ENCODE data around the gene ADAMTS19. TPM values are rescaled to one million over a fixed set of nuclear protein-coding genes. Genes with fewer than 3 reads are reported as not detected.

Gene ADAMTS19
- total RNA-seq, 1 donor from 2014 or later = 14.8 TPM

DNA sequence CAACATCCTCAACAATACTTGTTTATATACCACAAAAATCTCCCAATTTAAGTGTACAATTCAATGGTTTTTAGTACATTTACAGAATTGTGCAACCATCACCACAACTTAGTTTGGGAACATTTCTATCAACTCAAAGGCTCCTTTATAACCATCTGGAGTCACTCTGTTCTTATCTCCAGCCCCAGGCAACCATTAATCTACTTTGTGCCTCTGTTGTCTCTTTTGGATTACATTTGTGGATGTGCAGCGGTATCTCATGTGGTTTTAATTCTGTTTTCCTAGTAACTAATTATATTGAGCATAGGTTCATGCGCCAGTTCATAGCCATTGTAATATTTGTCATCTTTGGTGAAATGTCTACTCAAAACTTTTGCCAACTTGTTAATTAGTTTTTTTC, 14.4 kb downstream of the ADAMTS19 start:
- peaks cover 7% of the 10 kb centered on the region for H3K4me1 Mint-ChIP-seq
- no peak overlapping the region for H3K27ac Mint-ChIP-seq
- DNase-seq (ENCODE audit: low spot score in 2 of 2, unreplicated experiment in 2 of 2) = no peak

DNA sequence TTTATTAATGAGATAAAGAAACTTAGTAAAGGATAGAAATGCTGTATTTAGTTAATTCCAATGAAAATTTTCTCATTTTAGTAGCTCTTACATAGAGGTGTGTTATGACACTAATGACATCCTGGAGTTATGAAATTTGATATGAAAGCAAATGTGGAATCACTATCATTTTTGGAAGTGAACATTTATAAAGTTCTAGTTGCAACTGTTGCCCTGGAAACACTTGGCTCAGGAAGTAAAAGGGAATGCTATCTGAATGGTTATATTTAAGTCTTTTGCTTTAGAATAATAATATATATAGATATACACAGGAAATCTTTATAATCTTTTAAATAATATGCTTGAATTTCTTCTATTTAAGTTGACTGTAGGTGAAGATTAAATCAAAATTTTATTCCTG, 16.7 kb downstream of the ADAMTS19 start:
- no peaks in the 10 kb centered on the region for H3K27me3 Mint-ChIP-seq (ENCODE audit: low read depth)
- TF ChIP-seq, protein P1, sequence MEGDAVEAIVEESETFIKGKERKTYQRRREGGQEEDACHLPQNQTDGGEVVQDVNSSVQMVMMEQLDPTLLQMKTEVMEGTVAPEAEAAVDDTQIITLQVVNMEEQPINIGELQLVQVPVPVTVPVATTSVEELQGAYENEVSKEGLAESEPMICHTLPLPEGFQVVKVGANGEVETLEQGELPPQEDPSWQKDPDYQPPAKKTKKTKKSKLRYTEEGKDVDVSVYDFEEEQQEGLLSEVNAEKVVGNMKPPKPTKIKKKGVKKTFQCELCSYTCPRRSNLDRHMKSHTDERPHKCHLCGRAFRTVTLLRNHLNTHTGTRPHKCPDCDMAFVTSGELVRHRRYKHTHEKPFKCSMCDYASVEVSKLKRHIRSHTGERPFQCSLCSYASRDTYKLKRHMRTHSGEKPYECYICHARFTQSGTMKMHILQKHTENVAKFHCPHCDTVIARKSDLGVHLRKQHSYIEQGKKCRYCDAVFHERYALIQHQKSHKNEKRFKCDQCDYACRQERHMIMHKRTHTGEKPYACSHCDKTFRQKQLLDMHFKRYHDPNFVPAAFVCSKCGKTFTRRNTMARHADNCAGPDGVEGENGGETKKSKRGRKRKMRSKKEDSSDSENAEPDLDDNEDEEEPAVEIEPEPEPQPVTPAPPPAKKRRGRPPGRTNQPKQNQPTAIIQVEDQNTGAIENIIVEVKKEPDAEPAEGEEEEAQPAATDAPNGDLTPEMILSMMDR (IDR thresholded peaks at IDR 0.05; ENCODE audit: unreplicated experiment) = no peak
- no peaks in the 10 kb centered on the region for H3K9me3 Mint-ChIP-seq
- peaks cover 7% of the 10 kb centered on the region for H3K4me1 Mint-ChIP-seq
- H3K27ac Mint-ChIP-seq = no peak overlapping the region
- no peak overlapping the region for H3K4me3 Mint-ChIP-seq
- no peaks in the 10 kb centered on the region for H3K36me3 Mint-ChIP-seq
- no peak for DNase-seq (ENCODE audit: low spot score in 2 of 2, unreplicated experiment in 2 of 2)

More for the DNA sequence above, 14.4 kb downstream of the ADAMTS19 start:
- H3K36me3 Mint-ChIP-seq = no peaks in the 10 kb centered on the region
- no peaks in the 10 kb centered on the region for H3K9me3 Mint-ChIP-seq
- H3K4me3 Mint-ChIP-seq = no peak overlapping the region
- TF ChIP-seq, protein P1 (IDR thresholded peaks at IDR 0.05; ENCODE audit: unreplicated experiment) = no peak
- no peaks in the 10 kb centered on the region for H3K27me3 Mint-ChIP-seq (ENCODE audit: low read depth)

DNA sequence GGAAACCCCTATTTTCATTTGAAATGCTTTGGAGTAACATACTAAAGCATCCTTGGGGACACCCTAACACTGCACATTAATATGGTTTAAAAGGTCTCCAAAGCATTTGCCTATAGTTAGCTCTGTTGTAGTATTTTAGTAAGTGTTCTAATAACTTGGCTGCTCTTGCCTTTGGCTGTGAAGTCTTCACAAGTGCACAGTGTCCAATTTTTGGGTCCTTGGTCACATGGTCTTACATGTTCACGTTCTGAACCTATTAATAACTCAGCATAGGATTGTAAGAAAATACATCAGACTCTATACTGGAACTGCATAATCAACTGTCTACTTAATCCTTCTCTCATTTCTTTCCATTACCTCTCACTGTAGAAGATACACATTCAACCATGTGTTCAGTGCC, 17.4 kb downstream of the ADAMTS19 start:
- H3K9me3 Mint-ChIP-seq = no peaks in the 10 kb centered on the region
- no peak for DNase-seq (ENCODE audit: low spot score in 2 of 2, unreplicated experiment in 2 of 2)
- TF ChIP-seq, protein P1 (IDR thresholded peaks at IDR 0.05; ENCODE audit: unreplicated experiment) = no peak
- H3K27ac Mint-ChIP-seq = no peak overlapping the region
- H3K4me3 Mint-ChIP-seq = no peak overlapping the region
- no peaks in the 10 kb centered on the region for H3K36me3 Mint-ChIP-seq
- peaks cover 7% of the 10 kb centered on the region for H3K4me1 Mint-ChIP-seq
- H3K27me3 Mint-ChIP-seq (ENCODE audit: low read depth) = no peaks in the 10 kb centered on the region

DNA sequence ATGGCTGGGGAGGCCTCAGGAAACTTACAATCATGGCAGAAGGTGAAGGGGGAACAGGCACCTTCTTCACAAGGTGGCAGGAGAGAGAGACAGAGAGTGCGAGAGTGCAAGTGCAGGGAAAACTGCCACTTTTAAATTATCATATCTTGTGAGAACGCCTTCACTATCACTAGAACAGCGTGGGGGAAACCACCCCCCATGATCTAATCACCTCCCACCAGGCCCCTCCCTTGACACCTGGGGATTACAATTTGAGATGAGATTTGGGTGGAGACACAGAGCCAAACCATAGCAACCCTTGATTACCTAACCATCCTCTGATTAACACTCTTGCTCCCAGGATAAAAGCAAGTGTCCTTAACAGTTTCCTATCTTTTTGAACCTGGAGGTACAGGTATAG, 21.1 kb downstream of the ADAMTS19 start:
- H3K9me3 Mint-ChIP-seq = no peaks in the 10 kb centered on the region
- TF ChIP-seq, protein P1 (IDR thresholded peaks at IDR 0.05; ENCODE audit: unreplicated experiment) = no peak
- no peaks in the 10 kb centered on the region for H3K36me3 Mint-ChIP-seq
- H3K27ac Mint-ChIP-seq = no peak overlapping the region
- no peak overlapping the region for H3K4me3 Mint-ChIP-seq
- no peak for DNase-seq (ENCODE audit: low spot score in 2 of 2, unreplicated experiment in 2 of 2)
- no peaks in the 10 kb centered on the region for H3K27me3 Mint-ChIP-seq (ENCODE audit: low read depth)
- no peaks in the 10 kb centered on the region for H3K4me1 Mint-ChIP-seq

DNA sequence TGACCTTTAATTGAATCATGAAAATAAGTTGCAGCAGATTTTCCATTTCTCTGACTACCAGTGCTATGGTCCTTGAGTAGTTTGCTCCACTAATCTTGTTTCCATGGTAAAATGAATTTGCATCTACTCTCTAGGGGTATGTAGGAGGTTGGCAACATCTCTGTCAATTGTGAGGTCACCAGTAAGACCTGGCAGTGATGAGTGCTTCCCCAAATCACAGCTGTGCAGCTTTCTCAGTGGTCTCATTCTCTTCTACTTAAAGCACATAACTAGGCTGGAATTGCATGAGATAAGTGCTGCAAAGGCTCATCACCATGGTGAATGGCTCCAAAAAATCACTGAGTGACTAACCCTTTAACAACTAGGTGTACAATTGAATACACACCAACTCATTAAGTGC, 36.3 kb downstream of the ADAMTS19 start:
- Mint-ChIP-seq H3K4me1 (peaks cover 13% of the 10 kb centered on the region), H3K4me3 (no peak overlapping the region), H3K27me3 (ENCODE audit: low read depth) (no peaks in the 10 kb centered on the region), H3K9me3 (peaks cover 6% of the 10 kb centered on the region), H3K27ac (no peak overlapping the region), H3K36me3 (peaks cover 2% of the 10 kb centered on the region)
- TF ChIP-seq, protein P1 (IDR thresholded peaks at IDR 0.05; ENCODE audit: unreplicated experiment) = no peak
- DNase-seq (ENCODE audit: low spot score in 2 of 2, unreplicated experiment in 2 of 2) = no peak
